ENCODE measurements around the gene RTTN. TPM values are rescaled to one million over a fixed set of nuclear protein-coding genes. Genes with fewer than 3 reads are reported as not detected.

The RTTN gene
- total RNA-seq, 1 experiment from 2014 or later: 21.5 TPM

- Mint-ChIP-seq H3K36me3 (peaks cover 21% of the 10 kb centered on the region), H3K27ac (no peak overlapping the region), H3K4me1 (no peaks in the 10 kb centered on the region), H3K4me3 (no peak overlapping the region), H3K27me3 (ENCODE audit: low read depth) (no peaks in the 10 kb centered on the region), H3K9me3 (peaks cover 56% of the 10 kb centered on the region)
- ChIA-PET POLR2A (no interaction called here), CTCF (no interaction called here)
- DNase-seq (ENCODE audit: low spot score) (no peak), ATAC-seq (no peak)
- TF ChIP-seq E2F4 (CRISPR knock-in tag; IDR thresholded peaks at IDR 0.05; ENCODE audit: borderline replicate concordance, low read depth): no peak
- TF ChIP-seq, protein P1, sequence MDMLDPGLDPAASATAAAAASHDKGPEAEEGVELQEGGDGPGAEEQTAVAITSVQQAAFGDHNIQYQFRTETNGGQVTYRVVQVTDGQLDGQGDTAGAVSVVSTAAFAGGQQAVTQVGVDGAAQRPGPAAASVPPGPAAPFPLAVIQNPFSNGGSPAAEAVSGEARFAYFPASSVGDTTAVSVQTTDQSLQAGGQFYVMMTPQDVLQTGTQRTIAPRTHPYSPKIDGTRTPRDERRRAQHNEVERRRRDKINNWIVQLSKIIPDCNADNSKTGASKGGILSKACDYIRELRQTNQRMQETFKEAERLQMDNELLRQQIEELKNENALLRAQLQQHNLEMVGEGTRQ (CRISPR knock-in tag; IDR thresholded peaks at IDR 0.05): no peak
- no peak for TF ChIP-seq ZNF671 (CRISPR knock-in tag; IDR thresholded peaks at IDR 0.05)
- TF ChIP-seq, protein P2, sequence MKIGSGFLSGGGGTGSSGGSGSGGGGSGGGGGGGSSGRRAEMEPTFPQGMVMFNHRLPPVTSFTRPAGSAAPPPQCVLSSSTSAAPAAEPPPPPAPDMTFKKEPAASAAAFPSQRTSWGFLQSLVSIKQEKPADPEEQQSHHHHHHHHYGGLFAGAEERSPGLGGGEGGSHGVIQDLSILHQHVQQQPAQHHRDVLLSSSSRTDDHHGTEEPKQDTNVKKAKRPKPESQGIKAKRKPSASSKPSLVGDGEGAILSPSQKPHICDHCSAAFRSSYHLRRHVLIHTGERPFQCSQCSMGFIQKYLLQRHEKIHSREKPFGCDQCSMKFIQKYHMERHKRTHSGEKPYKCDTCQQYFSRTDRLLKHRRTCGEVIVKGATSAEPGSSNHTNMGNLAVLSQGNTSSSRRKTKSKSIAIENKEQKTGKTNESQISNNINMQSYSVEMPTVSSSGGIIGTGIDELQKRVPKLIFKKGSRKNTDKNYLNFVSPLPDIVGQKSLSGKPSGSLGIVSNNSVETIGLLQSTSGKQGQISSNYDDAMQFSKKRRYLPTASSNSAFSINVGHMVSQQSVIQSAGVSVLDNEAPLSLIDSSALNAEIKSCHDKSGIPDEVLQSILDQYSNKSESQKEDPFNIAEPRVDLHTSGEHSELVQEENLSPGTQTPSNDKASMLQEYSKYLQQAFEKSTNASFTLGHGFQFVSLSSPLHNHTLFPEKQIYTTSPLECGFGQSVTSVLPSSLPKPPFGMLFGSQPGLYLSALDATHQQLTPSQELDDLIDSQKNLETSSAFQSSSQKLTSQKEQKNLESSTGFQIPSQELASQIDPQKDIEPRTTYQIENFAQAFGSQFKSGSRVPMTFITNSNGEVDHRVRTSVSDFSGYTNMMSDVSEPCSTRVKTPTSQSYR (CRISPR knock-in tag; IDR thresholded peaks at IDR 0.05): no peak
- TF ChIP-seq NFYB (CRISPR knock-in tag; conservative IDR thresholded peaks at IDR 0.05; ENCODE audit: low read depth): no peak
- TF ChIP-seq CREM (CRISPR knock-in tag; IDR thresholded peaks at IDR 0.05): no peak
- TF ChIP-seq TEAD4 (CRISPR knock-in tag; IDR thresholded peaks at IDR 0.05): no peak
- TF ChIP-seq, protein P3, sequence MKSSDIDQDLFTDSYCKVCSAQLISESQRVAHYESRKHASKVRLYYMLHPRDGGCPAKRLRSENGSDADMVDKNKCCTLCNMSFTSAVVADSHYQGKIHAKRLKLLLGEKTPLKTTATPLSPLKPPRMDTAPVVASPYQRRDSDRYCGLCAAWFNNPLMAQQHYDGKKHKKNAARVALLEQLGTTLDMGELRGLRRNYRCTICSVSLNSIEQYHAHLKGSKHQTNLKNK (CRISPR knock-in tag; IDR thresholded peaks at IDR 0.05): no peak
- no peak for TF ChIP-seq ETV6 (CRISPR knock-in tag; IDR thresholded peaks at IDR 0.05)
- TF ChIP-seq IRF2 (CRISPR knock-in tag; IDR thresholded peaks at IDR 0.05; ENCODE audit: borderline replicate concordance, low read depth): no peak
- no peak for TF ChIP-seq GTF2I (CRISPR knock-in tag; conservative IDR thresholded peaks at IDR 0.05)
- TF ChIP-seq NR1H2 (CRISPR knock-in tag; IDR thresholded peaks at IDR 0.05): no peak
- TF ChIP-seq ZNF121 (CRISPR knock-in tag; IDR thresholded peaks at IDR 0.05): no peak
Observed at GRCh38 chr18:69974365-69974764, 231.1 kb downstream of the RTTN start.

- Mint-ChIP-seq H3K4me3 (no peak overlapping the region), H3K9me3 (peaks cover 27% of the 10 kb centered on the region), H3K4me1 (peaks cover 8% of the 10 kb centered on the region), H3K36me3 (peaks cover 3% of the 10 kb centered on the region), H3K27me3 (ENCODE audit: low read depth) (no peaks in the 10 kb centered on the region), H3K27ac (no peak overlapping the region)
- ATAC-seq (no peak), DNase-seq (ENCODE audit: low spot score) (no peak)
- ChIA-PET POLR2A (no interaction called here), CTCF (no interaction called here)
- TF ChIP-seq ZNF512 (CRISPR knock-in tag; IDR thresholded peaks at IDR 0.05; ENCODE audit: borderline replicate concordance) (no peak), PRDM15 (CRISPR knock-in tag; IDR thresholded peaks at IDR 0.05) (no peak), EMX1 (CRISPR knock-in tag; IDR thresholded peaks at IDR 0.05) (no peak), GRHL2 (CRISPR knock-in tag; IDR thresholded peaks at IDR 0.05; ENCODE audit: insufficient replicate concordance, severe bottlenecking) (no peak), ZNF138 (CRISPR knock-in tag; conservative IDR thresholded peaks at IDR 0.05) (no peak), TEAD1 (CRISPR knock-in tag; IDR thresholded peaks at IDR 0.05) (no peak), ZBTB21 (CRISPR knock-in tag; IDR thresholded peaks at IDR 0.05; ENCODE audit: borderline replicate concordance) (no peak), IRF1 (CRISPR knock-in tag; IDR thresholded peaks at IDR 0.05) (no peak), ZNF396 (CRISPR knock-in tag; IDR thresholded peaks at IDR 0.05; ENCODE audit: borderline replicate concordance) (no peak), FOXP1 (CRISPR knock-in tag; IDR thresholded peaks at IDR 0.05; ENCODE audit: borderline replicate concordance) (no peak), ZNF671 (CRISPR knock-in tag; IDR thresholded peaks at IDR 0.05) (no peak)
- TF ChIP-seq, protein P4, sequence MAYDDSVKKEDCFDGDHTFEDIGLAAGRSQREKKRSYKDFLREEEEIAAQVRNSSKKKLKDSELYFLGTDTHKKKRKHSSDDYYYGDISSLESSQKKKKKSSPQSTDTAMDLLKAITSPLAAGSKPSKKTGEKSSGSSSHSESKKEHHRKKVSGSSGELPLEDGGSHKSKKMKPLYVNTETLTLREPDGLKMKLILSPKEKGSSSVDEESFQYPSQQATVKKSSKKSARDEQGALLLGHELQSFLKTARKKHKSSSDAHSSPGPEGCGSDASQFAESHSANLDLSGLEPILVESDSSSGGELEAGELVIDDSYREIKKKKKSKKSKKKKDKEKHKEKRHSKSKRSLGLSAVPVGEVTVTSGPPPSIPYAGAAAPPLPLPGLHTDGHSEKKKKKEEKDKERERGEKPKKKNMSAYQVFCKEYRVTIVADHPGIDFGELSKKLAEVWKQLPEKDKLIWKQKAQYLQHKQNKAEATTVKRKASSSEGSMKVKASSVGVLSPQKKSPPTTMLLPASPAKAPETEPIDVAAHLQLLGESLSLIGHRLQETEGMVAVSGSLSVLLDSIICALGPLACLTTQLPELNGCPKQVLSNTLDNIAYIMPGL (CRISPR knock-in tag; IDR thresholded peaks at IDR 0.05): no peak
Observed at GRCh38 chr18:69969491-69969890, 236.0 kb downstream of the RTTN start.
